22Rv1 (cell line): ENCODE results near the gene EXOC4.

Source experiments
- H3K27ac ChIP-seq: fragments of 450-650 bp; 2 replicates; pipeline ENCODE4 v1.5.1; 2017
- CTCF ChIP-seq: fragments of 450-650 bp; IDR thresholded peaks from 2 replicates; pipeline ENCODE4 v1.5.1; 2017; ENCODE audit warnings: mild to moderate bottlenecking
- ZFX ChIP-seq: fragments of 450-650 bp; IDR thresholded peaks from 2 replicates; pipeline ENCODE4 v1.6.1; 2017; ENCODE audit warnings: antibody characterized with exemption, borderline replicate concordance

EXOC4 gene

GRCh38 chr7:133352430-133352829 is 99.6 kb downstream of the EXOC4 start:
- H3K27ac ChIP-seq = no peak overlapping the region
- TF ChIP-seq CTCF (no peak), ZFX (no peak)

GRCh38 chr7:133353775-133354174 is 100.9 kb downstream of the EXOC4 start:
- H3K27ac ChIP-seq = no peak overlapping the region
- TF ChIP-seq ZFX = no peak
- TF ChIP-seq CTCF = no peak

- TF ChIP-seq CTCF (no peak), ZFX (no peak)
- no peak overlapping the region for H3K27ac ChIP-seq
Observed at GRCh38 chr7:133354546-133355324, 101.9 kb downstream of the EXOC4 start.

GRCh38 chr7:133355325-133355708 is 102.4 kb downstream of the EXOC4 start:
- H3K27ac ChIP-seq = no peak overlapping the region
- TF ChIP-seq ZFX (no peak), CTCF (no peak)

GRCh38 chr7:133355822-133356221 is 102.9 kb downstream of the EXOC4 start:
- TF ChIP-seq ZFX (no peak), CTCF (no peak)
- H3K27ac ChIP-seq = no peak overlapping the region

- TF ChIP-seq ZFX = no peak
- TF ChIP-seq CTCF = no peak
- H3K27ac ChIP-seq = no peak overlapping the region
Observed at GRCh38 chr7:133358708-133359107, 105.8 kb downstream of the EXOC4 start.

- TF ChIP-seq CTCF (no peak), ZFX (no peak)
- no peak overlapping the region for H3K27ac ChIP-seq
Observed at GRCh38 chr7:133359449-133359848, 106.6 kb downstream of the EXOC4 start.
